HG03039 (cell line): ENCODE measurements around the gene RRH.
"Not testable (repeated sequence)": the region's sequence is repeated elsewhere in the genome, so short reads cannot be mapped to it uniquely, and the experiment has no call there.

Experiments
- ATAC-seq: cut with Tn5 transposase; IDR thresholded peaks from one replicate; pipeline ENCODE4 v1.9.1; 2021; ENCODE audit warnings: mild to moderate bottlenecking, moderate library complexity; ENCODE audit not compliant: unreplicated experiment

RRH gene, protein sequence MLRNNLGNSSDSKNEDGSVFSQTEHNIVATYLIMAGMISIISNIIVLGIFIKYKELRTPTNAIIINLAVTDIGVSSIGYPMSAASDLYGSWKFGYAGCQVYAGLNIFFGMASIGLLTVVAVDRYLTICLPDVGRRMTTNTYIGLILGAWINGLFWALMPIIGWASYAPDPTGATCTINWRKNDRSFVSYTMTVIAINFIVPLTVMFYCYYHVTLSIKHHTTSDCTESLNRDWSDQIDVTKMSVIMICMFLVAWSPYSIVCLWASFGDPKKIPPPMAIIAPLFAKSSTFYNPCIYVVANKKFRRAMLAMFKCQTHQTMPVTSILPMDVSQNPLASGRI

DNA sequence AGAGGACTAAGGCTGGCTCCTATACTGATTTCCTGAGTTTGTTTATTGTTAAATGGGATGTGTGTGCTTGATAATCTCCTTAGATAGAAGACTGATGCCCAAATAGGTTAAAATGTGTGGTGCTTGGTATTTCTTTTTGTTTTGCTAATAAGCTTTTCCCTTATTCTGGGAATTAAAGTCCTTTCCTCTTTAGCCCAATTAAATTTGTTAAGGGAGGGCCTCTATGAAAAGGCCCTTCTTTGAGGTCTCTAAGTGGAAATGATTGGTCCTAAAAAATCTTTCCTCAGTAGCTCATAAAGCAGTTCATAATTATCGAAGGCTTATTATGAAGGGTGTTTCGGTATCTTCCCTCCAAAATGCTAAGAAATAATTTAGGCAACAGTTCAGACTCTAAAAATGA is at the start of gene RRH:
Gene RRH (plus strand): TSS at position 301 of the 400 bp plus-strand sequence. CDS start 56 bp downstream, at position 357.
- no peak for ATAC-seq

DNA sequence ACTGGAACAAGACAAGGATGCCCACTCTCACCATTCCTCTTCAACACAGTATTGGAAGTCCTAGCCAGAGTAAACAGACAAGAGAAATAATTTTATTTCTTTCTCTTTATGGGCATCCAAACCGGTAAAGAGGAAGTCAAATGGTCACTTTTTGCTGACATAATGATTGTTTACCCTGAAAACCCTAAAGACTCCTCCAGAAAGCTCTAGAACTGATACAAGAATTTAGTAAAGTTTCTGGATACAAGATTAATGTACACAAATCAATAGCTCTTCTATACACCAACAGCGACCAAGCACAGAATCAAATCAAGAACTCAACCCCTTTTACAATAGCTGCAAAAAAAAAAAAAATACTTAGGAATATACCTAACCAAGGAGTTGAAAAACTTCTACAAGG is 45.7 kb upstream of the RRH start:
- not testable (repeated sequence) for ATAC-seq

DNA sequence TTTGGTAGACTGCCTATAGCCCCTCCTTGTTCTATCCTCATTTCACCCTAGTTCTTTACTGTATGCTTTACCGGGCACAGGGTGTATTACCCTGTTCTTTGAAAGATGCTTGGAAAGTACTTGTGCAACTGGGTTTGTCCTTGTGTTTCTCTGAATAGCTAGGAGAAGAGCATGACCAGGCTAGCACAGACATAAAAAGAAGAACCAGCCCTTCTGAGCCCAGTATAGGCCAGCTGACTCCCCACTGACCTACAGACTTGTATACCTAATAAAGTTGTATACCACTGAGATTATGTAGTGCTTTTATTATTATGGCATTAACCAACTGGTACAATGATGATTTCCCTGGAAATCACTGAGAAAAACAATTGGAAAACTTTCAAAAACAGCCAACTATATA is 40.9 kb upstream of the RRH start:
- ATAC-seq: no peak

DNA sequence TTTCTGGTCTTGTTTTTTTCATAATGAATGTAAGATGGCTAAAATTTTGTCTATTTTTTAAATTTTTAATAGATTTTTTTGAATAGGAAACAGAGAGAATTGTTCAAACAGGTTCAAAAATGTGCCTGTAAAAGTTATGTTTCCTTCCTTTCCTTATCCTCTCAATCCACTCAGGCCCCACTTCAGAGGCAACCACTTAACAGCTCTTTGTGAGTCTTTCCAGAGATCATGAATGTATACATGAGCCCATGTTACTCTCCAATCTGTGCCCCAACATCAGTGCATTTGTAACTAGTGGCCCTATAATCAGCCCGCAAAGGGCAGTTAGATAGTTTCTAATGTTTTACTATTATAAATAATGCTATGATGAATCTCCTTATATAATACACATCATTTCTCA is 40.0 kb upstream of the RRH start:
- no peak for ATAC-seq

DNA sequence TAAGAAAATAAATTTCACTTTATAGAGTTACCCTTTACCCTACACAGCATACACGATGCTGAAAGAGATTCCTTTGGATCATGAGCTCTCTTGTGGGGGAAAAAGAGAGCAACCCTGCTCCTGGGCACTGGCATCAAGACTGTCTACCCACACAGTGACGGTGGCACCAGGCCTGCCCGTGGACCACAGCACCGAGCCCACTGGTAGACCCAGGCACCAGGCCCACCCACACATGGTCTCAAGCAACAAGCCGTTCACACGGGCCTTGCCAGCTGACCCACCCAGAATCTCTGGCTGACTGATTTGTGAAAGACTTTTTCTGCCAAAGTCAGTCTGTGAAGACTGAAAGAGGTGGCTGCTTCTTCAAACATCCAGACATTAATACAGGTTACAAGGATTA is 32.7 kb upstream of the RRH start:
- no peak for ATAC-seq

DNA sequence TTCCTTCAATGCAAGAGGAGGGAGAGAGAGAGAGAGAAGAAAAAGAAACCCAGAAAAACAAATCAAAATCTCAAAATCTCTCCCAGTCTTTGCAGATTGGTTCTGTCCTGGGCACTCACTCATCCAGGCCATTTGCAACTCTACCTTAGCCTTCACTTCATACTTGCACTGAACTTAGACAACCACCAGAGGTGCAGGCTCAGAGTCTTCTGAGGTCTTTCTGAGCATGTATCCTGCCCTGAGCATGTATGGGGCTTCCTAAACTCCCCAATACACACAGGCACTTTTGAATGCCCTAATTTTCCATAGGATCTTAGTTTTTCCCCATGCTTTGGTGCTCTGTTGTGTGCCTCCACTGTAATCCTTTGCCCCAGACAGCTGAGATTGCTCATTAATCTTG is 28.9 kb upstream of the RRH start:
- no peak for ATAC-seq

DNA sequence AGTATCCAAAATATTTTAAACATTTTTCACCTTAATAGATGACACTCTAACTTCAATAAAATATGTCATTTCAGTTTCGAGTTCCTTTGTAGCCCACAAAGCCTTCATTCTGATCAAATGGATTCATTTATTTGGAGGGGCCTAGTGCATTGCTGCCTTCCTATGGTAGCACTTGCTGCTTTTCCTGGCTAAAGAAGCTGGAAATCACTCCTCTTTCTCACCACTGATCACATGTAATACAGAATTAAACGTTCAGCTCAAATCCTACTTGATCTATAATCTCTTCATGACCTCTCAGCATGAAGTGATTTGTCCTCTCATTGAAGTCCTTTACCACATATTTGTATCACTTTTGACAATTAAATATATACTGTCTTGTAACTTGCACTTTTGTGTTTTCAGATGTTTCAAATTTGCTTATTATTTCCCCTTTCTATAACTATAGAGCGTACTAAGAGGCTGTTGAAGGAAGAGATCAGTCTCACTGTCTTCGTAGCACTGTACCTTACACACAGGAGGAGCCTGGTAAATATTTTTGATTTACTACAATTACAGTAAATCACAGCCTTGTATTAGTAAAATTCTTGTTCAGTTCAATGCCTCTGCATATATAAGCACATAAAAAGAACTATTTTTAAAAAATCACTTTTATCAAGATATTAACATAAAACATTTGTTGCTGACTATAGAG is 26.5 kb upstream of the RRH start:
- ATAC-seq: no peak

DNA sequence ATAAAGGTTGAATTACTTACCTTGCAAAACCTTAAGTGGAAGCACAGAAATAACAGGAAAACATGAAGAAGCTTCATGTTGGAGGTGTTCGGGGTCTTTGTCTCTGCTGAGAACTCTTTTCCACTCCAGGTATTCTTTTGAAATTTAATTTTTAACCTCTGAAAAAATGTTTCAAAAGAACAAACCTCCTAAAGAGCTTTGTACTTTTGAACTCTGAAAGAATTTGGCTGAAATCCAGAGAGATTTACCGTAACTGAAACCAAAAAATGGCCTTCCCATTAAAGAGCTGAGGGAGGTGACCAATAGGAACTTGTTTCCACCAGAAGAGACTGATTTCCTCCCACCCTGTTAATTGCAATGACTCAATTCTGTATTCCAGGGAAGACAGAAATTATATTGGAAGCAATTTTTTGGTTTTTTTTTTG is 25.9 kb upstream of the RRH start, which contains the start of gene CFI:
Gene CFI (minus strand): TSS at position 105 of the 425 bp plus-strand sequence. CDS start 28 bp downstream, at position 77.
- ATAC-seq: no peak

DNA sequence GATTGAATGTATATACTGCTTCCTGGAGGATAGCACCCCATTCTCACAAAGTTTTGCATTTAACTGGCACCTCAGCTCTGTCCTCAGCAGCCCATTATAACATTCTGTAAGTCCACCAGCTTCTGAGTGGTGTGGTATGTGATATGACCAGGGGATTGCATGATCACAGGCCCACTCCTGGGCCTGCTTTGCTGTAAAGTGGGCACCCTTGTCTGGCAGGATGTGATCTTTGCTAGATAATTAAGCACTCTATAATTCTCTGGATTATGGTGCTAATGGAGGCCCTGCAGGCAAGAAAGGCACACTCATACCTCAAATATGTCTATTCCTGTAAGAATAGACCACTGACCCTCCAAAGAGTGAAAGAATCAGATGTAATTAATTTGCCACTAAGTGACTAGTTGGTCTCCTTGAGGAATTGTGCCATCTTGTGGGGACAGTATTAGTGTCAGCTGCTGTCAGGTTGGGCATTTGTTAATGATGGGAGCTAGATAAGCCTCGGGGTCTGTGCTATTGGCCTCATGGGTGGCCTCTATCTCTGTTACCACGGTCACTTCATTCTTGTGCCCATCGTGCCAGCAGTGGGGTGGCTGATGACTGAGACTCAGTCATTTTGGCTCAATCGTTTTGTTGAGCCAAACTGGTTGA is 23.7 kb upstream of the RRH start:
- ATAC-seq: no peak

DNA sequence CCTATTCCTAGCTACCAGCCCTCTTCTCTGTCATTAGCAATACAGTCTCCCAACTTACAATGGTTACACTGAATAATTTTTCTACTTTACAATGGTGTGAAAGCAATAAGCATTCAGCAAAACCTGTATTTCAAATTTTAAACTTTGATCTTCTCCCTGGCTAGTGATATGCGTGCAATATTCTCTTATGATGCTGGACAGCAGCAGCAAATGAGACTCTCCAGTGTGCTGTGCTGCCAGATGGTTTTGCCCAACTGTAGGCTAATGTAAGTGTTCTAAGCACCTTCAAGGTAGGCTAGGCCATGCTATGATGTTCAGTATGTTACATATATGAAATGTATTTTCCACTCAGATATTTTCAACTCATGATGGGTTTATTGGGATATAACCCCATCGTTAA is 18.1 kb upstream of the RRH start:
- ATAC-seq: no peak

DNA sequence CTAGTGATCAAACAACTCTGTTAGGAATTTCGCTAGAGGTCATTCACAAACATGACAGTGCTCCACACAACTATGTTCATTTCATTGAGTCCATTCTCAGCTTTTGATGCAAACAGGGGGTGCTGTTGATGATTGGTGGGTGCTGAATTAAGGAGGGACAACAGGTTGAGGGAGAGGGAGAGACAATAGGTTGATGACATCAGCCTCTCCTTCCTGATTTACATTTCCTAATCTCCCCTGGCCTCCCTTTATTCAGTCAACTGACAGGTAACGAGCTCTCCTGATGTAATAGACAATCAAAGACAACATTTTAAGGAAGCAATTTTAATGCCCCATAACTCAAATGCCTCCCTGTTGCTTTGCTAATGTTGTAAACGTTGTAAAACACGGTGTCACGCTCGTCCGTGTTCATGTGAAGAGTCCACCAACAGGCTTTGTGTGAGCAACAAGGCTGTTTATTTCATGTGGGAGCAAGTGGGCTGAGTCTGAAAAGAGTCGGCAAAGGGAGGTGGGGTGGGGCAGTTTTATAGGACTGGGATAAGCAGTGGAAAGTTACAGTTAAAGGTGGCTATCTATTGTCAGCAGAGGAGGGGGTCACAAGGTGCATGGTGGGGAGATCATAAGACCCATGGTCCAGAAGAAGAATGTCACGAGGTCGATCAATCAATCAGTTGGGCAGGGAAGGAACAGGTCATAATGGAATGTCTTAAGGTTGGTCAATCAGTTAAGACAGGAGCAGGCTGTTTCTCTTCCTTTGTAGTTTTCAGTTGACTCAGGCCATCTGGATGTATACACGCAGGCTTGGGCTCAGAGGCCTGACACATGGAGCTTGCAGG is 17.0 kb upstream of the RRH start:
- no peak for ATAC-seq

DNA sequence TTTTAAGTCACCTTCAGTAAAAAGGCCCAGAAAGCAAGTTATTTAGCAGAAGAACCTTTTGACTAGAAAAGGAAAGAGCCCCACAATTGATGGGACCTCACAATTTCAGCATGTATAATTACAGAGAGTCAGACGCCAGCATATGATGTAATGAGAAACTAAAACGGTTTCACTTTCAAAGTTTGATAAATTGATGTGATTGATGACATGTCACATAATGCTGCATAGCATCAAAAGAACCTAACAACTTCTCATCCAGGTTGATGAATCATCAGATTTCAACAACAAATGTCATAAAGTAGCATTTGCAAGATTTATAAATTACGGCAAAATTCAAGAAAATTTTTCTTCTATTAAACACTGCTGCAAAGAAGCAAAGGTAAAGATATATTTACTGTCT is 16.1 kb upstream of the RRH start:
- ATAC-seq: no peak

DNA sequence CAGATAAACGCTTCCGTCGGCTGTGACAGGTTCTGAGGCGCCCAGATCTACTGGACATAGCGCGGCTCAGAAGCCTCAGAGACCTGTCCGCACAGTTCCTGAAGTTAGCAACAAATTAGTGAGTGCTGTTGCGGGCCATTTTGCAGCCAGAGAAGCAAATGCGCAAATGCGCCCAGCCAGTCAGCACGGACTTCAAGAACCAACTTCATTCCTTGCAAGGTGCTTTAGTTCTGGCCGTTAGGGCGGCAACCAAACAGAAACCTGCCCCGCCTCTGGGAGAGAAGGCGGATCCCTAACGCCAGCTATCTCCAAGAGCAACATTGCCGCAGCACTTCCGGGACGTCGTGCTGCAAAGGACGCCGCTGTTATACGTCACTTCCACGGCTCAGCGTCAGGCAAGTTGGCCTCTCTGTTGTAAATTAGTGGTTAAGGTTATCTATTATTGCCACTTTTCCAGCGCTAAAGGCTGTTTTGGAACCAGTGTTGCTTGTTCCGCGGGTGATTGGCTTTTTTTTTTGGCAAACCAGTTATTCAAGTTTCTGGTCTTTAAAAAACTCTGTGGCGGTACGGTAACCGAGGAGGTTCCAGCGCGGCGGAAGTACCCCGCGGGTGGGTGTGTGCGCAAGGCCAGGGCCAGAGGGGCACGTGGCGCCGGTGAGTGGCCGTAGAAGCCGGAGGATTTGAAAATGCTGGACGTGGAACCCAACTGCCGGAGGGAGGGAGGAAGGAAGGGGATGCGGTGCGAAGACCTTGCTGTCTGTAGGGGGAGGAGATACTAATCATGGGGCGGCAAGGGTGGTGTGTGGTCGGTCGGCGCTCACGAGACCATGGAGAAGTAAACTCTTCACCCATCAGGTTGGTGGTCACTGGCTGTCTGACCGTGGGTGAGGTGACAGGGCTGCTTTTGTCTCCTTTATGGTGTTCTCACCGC is 12.4 kb upstream of the RRH start, which contains the start of gene GAR1:
Gene GAR1 (plus strand): TSS at position 612 of the 931 bp plus-strand sequence. CDS start 403 bp downstream, outside the sequence.
- peak; percentile 100 for ATAC-seq

DNA sequence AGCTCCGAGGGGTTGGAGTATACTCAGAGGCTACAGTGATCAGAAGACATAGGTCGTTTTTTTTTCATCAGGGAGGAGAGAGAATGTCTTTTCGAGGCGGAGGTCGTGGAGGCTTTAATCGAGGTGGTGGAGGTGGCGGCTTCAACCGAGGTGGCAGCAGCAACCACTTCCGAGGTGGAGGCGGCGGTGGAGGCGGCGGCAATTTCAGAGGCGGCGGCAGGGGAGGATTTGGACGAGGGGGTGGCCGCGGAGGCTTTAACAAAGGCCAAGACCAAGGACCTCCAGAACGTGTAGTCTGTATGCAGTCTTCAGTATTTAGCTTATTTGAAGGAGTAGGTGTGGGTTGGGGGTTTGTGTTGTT is 11.7 kb upstream of the RRH start:
- ATAC-seq: no peak

DNA sequence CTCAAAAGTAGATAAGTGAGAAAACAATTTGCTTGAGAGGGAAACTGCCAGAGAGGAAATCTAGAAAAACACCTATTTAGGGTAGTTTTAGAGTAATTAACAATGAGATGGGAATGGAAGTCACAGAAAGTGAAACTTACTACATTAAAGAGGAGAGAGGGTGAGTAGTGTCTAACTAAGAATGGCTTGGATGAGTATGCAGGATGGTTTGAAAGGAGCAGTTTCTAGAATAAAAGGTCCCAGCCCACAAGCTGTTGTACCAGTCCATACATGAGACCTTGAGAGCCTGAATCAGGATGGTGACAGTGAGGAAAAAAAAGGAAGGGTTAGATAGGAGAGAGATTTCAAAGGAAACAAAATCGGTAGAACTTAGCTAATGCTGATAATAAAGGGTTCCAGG is 10.9 kb upstream of the RRH start:
- no peak for ATAC-seq

DNA sequence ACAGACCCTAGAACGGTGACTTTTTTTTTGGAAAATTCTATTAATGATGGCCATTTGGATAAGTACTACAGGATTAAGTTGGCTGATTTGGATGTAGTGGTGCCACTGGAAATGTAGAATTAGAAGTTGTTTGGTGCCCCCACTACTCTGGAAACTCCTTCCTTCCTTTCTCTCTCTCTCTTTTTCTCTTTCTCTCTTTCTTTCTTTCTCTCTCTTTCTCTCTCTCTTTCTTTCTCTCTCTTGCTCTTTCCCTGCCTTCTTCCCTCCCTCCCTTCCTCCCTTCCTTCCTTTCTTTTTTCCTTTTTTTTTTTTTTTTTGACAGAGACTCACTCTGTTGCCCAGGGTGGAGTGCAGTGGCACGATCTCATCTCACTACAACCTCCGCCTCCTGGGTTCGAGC is 9.5 kb upstream of the RRH start:
- no peak for ATAC-seq

DNA sequence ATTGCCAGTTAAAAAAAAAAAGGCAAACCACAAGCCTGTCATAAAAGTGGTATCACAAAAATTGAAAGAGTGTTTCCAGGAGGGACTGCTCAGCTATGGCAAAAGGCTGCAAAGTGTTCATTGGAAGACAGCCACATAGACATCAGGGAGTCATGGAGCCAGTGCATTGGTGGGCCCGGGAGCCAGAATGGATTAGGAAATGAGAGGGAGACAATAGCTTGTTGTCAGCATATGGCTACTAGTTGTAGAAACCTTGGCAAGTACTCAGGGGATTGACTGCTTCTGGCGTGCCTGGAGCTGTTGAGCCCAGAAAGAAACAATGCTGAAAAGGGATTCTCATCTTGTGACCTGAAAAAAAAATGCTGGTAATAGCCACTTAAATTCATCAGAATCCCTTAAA is 7.2 kb upstream of the RRH start:
- no peak for ATAC-seq

DNA sequence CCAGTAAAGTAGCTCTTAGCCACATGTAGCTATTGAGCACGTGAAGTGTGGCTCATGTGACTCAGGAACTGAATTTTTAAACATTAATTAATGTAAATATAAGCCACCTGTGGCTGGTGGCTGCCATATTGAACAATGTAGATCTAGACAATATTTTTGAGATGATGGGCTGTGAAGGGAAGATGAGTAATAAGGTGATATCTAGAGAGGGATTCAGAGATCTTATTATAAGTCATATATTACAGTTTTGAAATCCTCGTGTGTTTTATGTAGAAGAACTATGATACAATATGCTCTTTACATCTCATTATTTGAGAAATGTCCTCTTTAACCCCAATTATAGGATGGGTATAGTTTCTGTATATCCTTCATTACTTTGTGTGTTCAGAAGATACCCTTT is 6.6 kb upstream of the RRH start:
- no peak for ATAC-seq

DNA sequence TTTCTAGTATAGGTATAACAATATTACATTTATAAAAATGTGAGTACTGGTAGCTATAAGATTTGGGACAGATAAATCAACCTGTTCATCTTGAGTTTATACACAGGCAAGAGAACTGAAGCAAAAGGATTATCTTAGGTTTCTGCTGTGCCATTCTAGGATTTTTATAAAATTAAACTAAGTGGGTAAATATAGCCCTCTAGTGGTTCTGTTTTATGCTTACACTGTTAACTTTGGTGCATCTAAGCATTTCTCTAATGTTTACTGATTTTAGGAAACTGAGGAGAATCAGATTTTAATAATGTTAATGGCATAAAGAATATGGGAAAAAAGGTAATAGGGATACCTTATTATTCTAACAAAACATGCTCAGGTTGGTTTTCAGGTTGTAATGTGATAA is 1.1 kb upstream of the RRH start:
- no peak for ATAC-seq

DNA sequence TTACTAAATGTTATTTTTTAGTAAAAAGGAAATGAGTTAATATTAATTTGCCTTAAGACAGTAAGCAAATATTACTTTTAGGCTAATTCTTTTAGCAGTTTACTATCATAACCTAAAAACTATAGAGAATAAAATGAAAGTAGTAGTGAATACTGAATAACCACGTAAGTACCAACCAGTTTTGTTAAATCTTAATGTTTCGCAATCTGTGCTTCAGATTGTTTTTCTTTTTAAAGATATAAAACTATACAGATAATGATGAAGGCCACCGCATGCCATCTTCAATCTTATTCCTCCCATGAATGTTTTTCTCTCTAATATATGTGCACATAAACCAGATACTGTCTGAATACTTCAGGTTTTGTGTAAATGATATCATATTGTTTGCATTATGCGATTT is 6.0 kb downstream of the RRH start:
- no peak for ATAC-seq
